NB4 (cell line): Measurements from ENCODE around the gene BANP.
"Not testable (repeated sequence)": the region's sequence is repeated elsewhere in the genome, so short reads cannot be mapped to it uniquely, and the experiment has no call there.

Source experiments
- DNase-seq: peaks from one replicate; pipeline ENCODE4 v3.0.0; 2010; ENCODE audit warnings: low read depth
- H3K4me3 ChIP-seq: one replicate; pipeline ENCODE4 v1.5.1; 2011; ENCODE audit warnings: mild to moderate bottlenecking, low read depth, low read length, moderate library complexity
- CTCF ChIP-seq: IDR thresholded peaks from one replicate; pipeline ENCODE4 v1.5.1; 2012; ENCODE audit warnings: low read depth, low read length
- MAX ChIP-seq: IDR thresholded peaks from 2 replicates; pipeline ENCODE4 v1.6.1; 2011; ENCODE audit warnings: low read depth, low read length
- MYC ChIP-seq: IDR thresholded peaks from 2 replicates; pipeline ENCODE4 v1.6.1; 2011; ENCODE audit warnings: low read depth, low read length
- POLR2A ChIP-seq: IDR thresholded peaks from 2 replicates; pipeline ENCODE4 v1.6.1; 2011; ENCODE audit warnings: mild to moderate bottlenecking; ENCODE audit not compliant: insufficient read length; ENCODE audit errors: extremely low read depth

BANP gene

GRCh38 chr16:88037876-88038525 is 86.8 kb downstream of the BANP start:
- DNase-seq, H3K4me3 ChIP-seq: not testable (repeated sequence)

- H3K4me3 ChIP-seq, DNase-seq: not testable (repeated sequence)
These were observed 87.3 kb downstream of the BANP start for GRCh38 chr16:88038526-88038908.

GRCh38 chr16:88039591-88039990 is 88.4 kb downstream of the BANP start:
- DNase-seq = no peak
- no peak for TF ChIP-seq MYC
- TF ChIP-seq MAX = no peak
- no peak for TF ChIP-seq CTCF
- no peak for TF ChIP-seq POLR2A
- no peak overlapping the region for H3K4me3 ChIP-seq

GRCh38 chr16:88040196-88040876 is 89.1 kb downstream of the BANP start:
- DNase-seq, H3K4me3 ChIP-seq: not testable (repeated sequence)

GRCh38 chr16:88040877-88041244 is 89.6 kb downstream of the BANP start:
- not testable (repeated sequence) for H3K4me3 ChIP-seq, DNase-seq

GRCh38 chr16:88041506-88041905 is 90.3 kb downstream of the BANP start:
- DNase-seq, H3K4me3 ChIP-seq: not testable (repeated sequence)

- not testable (repeated sequence) for DNase-seq, H3K4me3 ChIP-seq
These were observed 90.8 kb downstream of the BANP start for GRCh38 chr16:88041986-88042562.

GRCh38 chr16:88043208-88043910 is 92.1 kb downstream of the BANP start:
- not testable (repeated sequence) for H3K4me3 ChIP-seq, DNase-seq

GRCh38 chr16:88044121-88044581 is 92.9 kb downstream of the BANP start:
- DNase-seq = peak; percentile 48

GRCh38 chr16:88045361-88045760 is 94.1 kb downstream of the BANP start:
- not testable (repeated sequence) for H3K4me3 ChIP-seq, DNase-seq

More at GRCh38 chr16:88044121-88044581, 92.9 kb downstream of the BANP start:
- not testable (repeated sequence) for H3K4me3 ChIP-seq

- no peak for TF ChIP-seq CTCF
- no peak for TF ChIP-seq MYC
- no peak for TF ChIP-seq MAX
- no peak for TF ChIP-seq POLR2A
- no peak overlapping the region for H3K4me3 ChIP-seq
- no peak for DNase-seq
These were observed 94.6 kb downstream of the BANP start for GRCh38 chr16:88045820-88046303.
